Activated naive CD8-positive, alpha-beta T cell treated with anti-CD3 and anti-CD28 coated beads, Interleukin-2, amount 10 ng/mL, durations not matched to agents 7 days and 5 days (primary cell): ENCODE data around the gene MRPL46. TPM values are rescaled to one million over a fixed set of nuclear protein-coding genes. Genes with fewer than 3 reads are reported as not detected.

Experiments
- ATAC-seq: fragments of 150-1000 bp; cut with Tn5 transposase; one replicate; pipeline ENCODE4 v1.10.0; 2021; ENCODE audit warnings: low read depth, moderate library complexity
- POLR2A ChIA-PET: fragments of 350-600 bp; sonication (Branson Sonifier 250); formaldehyde crosslinking; loops from one replicate; lab custom pipeline; 2021; ENCODE audit warnings: antibody characterized with exemption; lab: Charles Lee
- DNase-seq: peaks from one replicate; pipeline ENCODE4 v3.0.0; 2021
- H3K27ac Mint-ChIP-seq: one replicate; pipeline ENCODE4 v1.8.0; 2022; ENCODE audit warnings: mild to moderate bottlenecking, mixed read lengths
- H3K27me3 Mint-ChIP-seq: one replicate; pipeline ENCODE4 v1.8.0; 2022; ENCODE audit warnings: mild to moderate bottlenecking, moderate library complexity, mixed read lengths
- H3K36me3 Mint-ChIP-seq: one replicate; pipeline ENCODE4 v1.8.0; 2021; ENCODE audit warnings: mild to moderate bottlenecking, mixed read lengths
- H3K4me1 Mint-ChIP-seq: one replicate; pipeline ENCODE4 v1.8.0; 2021; ENCODE audit warnings: mixed read lengths
- H3K4me3 Mint-ChIP-seq: one replicate; pipeline ENCODE4 v1.8.0; 2022; ENCODE audit warnings: mild to moderate bottlenecking, moderate library complexity, mixed read lengths
- H3K9me3 Mint-ChIP-seq: one replicate; pipeline ENCODE4 v1.8.0; 2021; ENCODE audit warnings: mixed read lengths
- total RNA-seq, 2 experiments: library from RNA; stranded (reverse); gene quantifications; one replicate each; pipeline ENCODE4 v1.2.3, GENCODE V29; 2021

The MRPL46 gene
- 10 to 100 TPM; 28.4 to 29.2 TPM for total RNA-seq

DNA sequence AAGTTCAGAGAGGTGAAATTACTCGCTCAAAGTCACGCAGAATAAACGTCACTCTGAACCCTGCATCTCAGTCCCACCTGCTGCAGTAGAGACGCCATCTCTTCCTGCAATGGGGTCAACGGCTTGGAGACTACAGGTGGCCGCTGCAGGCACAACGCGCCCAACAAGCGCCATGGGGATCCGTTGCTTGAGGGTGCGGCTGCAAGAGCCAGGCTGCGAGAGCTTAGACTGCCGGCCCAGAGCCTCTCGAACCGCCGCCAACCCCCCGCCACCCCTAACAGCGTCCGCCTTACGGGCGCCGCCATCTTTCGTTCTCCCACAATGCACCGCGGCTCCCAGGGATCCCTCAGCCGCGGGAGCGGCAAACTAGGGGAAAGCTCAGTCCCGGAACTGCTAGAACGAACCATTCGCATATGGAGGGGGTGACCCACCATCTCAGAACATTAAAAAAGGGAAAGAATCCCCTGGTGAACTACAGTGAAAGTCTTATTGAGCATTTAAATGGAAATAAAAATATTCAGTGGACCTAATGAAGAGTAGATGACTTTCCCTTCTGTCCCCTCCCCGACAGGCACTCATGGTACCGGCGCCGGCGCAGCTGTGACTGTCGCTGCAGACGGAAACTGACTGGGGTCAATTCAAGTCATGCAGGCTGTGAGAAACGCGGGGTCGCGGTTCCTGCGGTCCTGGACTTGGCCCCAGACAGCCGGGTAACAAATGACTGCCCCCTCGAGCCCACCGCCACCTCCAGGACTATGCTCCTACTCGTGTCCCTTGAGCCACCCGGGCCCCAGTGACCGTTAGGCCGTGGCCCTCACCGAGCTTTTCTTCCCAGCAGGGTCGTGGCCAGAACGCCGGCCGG lies at the start of gene MRPL46, which contains the start of gene MRPS11:
Gene MRPL46, minus strand, starts transcription at position 316 of the 862 bp plus-strand sequence. Its CDS starts 11 bp downstream, at position 305.
Gene MRPS11, plus strand, starts transcription at position 636 of the 862 bp plus-strand sequence. Its CDS starts 10 bp downstream, at position 646.
- DNase-seq = peak; percentile 91
- Mint-ChIP-seq H3K27ac (peak within 1 kb of the TSS; percentile 96), H3K4me3 (peak within 1 kb of the TSS; percentile 98), H3K4me1 (peaks cover 21% of the 10 kb centered on the region), H3K36me3 (peaks cover 5% of the 10 kb centered on the region), H3K27me3 (no peaks in the 10 kb centered on the region), H3K9me3 (no peaks in the 10 kb centered on the region)
- ATAC-seq = peak; percentile 91
- POLR2A ChIA-PET = interaction anchor here (0.6 to 1.5 kb wide), 11 partner anchors 11 to 428 kb away, joined by 3 to 8 read pairs (median 3); partner anchors contain the start of genes HAPLN3 and ISG20

GRCh38 chr15:88513195-88513594 lies 46.0 kb upstream of the MRPL46 start:
- Mint-ChIP-seq H3K4me3 (no peak overlapping the region), H3K4me1 (peaks cover 8% of the 10 kb centered on the region), H3K27me3 (no peaks in the 10 kb centered on the region), H3K36me3 (peaks cover 13% of the 10 kb centered on the region), H3K9me3 (no peaks in the 10 kb centered on the region), H3K27ac (no peak overlapping the region)
- DNase-seq = no peak
- POLR2A ChIA-PET = no interaction called here
- ATAC-seq = no peak

DNA sequence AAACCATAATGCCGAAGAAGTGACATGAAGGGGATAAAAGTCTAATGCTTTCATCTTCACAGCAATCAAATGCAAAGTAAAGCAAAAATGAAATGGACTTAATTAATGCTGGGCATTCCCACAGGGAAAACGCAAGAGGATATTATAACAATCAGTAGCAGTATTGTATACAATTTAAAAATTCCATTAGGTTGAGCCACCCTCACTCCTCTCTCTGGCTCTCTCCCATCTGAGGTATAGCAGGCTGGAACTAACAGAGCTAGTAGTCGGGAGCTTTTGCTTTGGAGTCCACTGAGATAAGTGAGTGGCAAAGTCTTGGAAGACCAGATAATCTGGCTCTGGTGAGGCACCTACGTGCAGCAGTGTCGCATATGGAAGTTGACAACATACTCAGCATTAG lies 45.4 kb upstream of the MRPL46 start:
- Mint-ChIP-seq H3K4me3 (no peak overlapping the region), H3K27ac (no peak overlapping the region), H3K9me3 (no peaks in the 10 kb centered on the region), H3K4me1 (peaks cover 8% of the 10 kb centered on the region), H3K27me3 (no peaks in the 10 kb centered on the region), H3K36me3 (peaks cover 13% of the 10 kb centered on the region)
- DNase-seq = no peak
- POLR2A ChIA-PET = no interaction called here
- no peak for ATAC-seq

DNA sequence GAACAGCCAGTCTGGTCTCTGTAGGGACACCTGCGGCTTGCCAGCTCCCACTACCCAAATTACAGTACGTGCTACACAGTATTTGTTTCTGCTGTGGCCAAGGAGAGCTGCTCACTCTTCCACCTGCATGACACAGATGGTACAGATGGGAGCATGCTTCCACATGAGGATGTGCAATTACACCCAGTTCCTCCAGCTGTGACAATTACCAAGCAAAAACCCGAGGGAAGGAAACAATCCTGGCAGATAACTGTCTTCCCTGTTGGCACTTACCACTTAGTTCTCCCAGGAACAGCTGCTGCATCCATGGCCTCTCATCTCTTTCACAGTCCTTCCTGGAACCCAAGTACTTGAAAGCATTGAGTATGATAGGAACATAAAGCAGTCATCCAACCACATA lies 44.9 kb upstream of the MRPL46 start:
- Mint-ChIP-seq H3K4me1 (peaks cover 8% of the 10 kb centered on the region), H3K27ac (no peak overlapping the region), H3K36me3 (peaks cover 15% of the 10 kb centered on the region), H3K9me3 (no peaks in the 10 kb centered on the region), H3K4me3 (no peak overlapping the region), H3K27me3 (no peaks in the 10 kb centered on the region)
- POLR2A ChIA-PET = no interaction called here
- DNase-seq = no peak
- ATAC-seq = no peak

DNA sequence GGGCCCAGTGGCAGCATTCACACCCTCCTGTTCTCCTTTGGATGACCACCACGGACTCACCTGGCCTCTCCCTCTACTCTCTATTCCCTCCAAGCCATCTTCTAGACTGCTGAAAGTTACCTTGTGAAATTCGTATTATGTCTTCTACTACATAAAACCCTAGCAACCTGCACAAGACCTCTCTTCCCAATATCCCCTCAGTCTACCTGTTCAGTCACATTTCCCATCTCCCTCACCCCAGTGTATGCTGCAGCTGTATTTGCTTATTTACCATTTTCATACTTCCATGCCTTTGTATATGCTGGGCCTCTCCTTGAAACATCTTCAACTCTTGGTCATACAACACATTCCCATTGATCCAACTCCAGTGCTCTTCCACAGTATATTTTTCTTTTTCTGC lies 44.0 kb upstream of the MRPL46 start:
- Mint-ChIP-seq H3K9me3 (no peaks in the 10 kb centered on the region), H3K27ac (no peak overlapping the region), H3K4me3 (no peak overlapping the region), H3K36me3 (peaks cover 15% of the 10 kb centered on the region), H3K4me1 (peaks cover 8% of the 10 kb centered on the region), H3K27me3 (no peaks in the 10 kb centered on the region)
- no peak for DNase-seq
- no peak for ATAC-seq
- POLR2A ChIA-PET = no interaction called here

DNA sequence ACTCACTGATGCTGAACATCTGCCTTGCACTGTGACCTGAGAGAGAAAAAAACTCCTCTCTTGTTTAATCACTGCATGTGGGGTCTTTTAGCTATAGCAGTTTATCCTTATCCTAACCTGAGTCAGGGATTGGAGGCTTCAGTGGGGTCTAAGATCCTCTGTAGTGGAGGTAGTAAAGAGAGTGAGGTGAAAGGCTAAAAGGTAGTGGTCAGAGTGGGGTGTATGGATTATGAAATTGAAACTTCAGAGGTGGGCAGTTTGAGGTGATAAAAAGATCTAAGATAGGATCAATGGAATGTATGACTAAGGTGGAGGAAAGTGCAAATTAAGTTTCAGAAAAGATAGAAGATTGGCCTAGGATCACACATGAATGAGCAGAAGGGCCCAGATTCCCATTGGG lies 42.8 kb upstream of the MRPL46 start:
- no peaks in the 10 kb centered on the region for H3K9me3 Mint-ChIP-seq
- ATAC-seq (no peak), DNase-seq (no peak)
- H3K27ac Mint-ChIP-seq = no peak overlapping the region
- peaks cover 15% of the 10 kb centered on the region for H3K36me3 Mint-ChIP-seq
- H3K27me3 Mint-ChIP-seq = no peaks in the 10 kb centered on the region
- no peak overlapping the region for H3K4me3 Mint-ChIP-seq
- POLR2A ChIA-PET = no interaction called here
- H3K4me1 Mint-ChIP-seq = peaks cover 8% of the 10 kb centered on the region

DNA sequence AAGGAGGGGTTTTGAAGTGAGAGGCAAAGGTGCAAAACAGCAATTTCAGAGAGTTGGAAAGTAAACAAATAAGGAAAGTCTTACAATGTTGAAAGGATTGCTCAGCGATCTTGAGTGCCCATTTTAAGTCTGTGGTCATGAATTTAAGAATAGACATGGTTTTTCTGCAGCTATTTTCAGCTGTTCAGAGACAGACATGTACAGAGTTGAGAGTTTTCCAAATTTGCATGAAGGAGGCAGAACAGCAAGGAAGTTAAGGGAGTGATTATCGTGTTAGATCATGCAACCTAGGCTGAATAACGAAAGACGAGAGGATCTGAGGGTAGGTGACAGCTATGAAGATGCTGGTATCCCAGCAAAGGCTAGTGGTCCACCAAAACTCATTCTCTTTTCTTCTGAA lies 42.1 kb upstream of the MRPL46 start:
- no peaks in the 10 kb centered on the region for H3K27me3 Mint-ChIP-seq
- POLR2A ChIA-PET = no interaction called here
- peaks cover 8% of the 10 kb centered on the region for H3K4me1 Mint-ChIP-seq
- H3K9me3 Mint-ChIP-seq = no peaks in the 10 kb centered on the region
- H3K36me3 Mint-ChIP-seq = peaks cover 15% of the 10 kb centered on the region
- no peak overlapping the region for H3K4me3 Mint-ChIP-seq
- ATAC-seq (no peak), DNase-seq (no peak)
- no peak overlapping the region for H3K27ac Mint-ChIP-seq

DNA sequence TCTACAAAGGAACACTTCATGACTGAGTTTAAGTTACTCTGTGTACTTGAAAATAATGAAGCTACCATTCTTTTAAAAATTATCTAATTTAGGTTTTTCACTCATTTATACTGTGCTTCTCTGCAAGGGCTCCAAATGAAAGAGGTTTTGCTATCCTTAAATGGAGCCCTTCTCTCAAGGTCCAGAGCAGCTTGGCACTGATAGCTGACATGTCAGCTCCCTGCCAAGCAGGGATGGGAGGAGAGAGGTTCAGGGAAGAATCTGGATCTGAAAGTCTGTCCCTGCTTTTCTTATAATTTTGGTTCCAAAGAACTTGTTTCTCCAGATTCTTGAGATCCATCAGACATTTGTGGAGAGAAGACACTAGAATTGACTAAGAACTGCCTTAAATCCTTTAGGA lies 39.4 kb upstream of the MRPL46 start:
- ATAC-seq (no peak), DNase-seq (no peak)
- Mint-ChIP-seq H3K4me1 (peaks cover 8% of the 10 kb centered on the region), H3K27me3 (no peaks in the 10 kb centered on the region), H3K9me3 (no peaks in the 10 kb centered on the region), H3K27ac (no peak overlapping the region), H3K36me3 (peaks cover 15% of the 10 kb centered on the region), H3K4me3 (no peak overlapping the region)
- POLR2A ChIA-PET = no interaction called here

DNA sequence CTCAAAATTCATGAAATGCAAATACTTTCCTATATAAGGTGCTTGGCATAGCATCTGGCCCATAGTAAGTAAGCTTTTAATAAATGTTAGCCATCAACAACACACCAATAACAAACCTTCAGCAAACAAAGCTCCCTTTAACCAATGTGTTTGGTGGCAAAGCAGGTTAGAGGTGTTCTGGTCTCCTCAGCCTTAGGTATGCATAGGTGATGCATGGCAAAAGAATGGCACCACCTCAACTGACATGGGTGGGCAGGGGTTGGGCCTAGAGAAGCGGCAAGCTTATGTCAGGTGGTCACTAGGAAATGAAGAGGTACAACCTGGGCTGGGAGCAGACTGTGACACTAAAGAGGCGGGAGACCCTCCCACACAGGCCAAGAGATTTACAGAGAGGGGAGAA lies 38.5 kb upstream of the MRPL46 start:
- Mint-ChIP-seq H3K27me3 (no peaks in the 10 kb centered on the region), H3K4me1 (peaks cover 4% of the 10 kb centered on the region), H3K36me3 (peaks cover 11% of the 10 kb centered on the region), H3K27ac (no peak overlapping the region), H3K4me3 (no peak overlapping the region), H3K9me3 (no peaks in the 10 kb centered on the region)
- ATAC-seq (no peak), DNase-seq (no peak)
- POLR2A ChIA-PET = no interaction called here

- Mint-ChIP-seq H3K4me1 (no peaks in the 10 kb centered on the region), H3K9me3 (no peaks in the 10 kb centered on the region), H3K27me3 (no peaks in the 10 kb centered on the region), H3K4me3 (no peak overlapping the region), H3K36me3 (peaks cover 5% of the 10 kb centered on the region), H3K27ac (no peak overlapping the region)
- no peak for DNase-seq
- no peak for ATAC-seq
- POLR2A ChIA-PET = no interaction called here
Observed at GRCh38 chr15:88504445-88504844, 37.3 kb upstream of the MRPL46 start.

DNA sequence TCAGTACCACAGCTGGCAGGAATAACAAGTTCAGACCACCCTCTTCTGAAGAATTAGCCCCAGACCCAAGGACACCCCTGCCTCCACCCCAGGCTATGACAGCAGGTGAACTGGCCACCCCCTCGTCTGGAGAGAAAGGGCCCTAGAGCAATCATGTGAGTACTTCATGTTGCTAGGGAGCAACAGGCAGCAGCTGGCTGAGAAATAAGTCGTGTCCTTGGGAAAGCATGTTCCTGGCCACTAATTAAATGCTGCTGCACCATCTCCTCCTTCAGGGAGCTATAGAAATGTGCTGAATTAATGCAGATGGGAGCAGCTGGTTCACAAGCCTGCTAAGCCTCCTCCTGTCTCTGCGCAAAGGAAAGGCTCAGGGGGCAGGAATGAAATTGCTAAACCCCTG lies 31.8 kb upstream of the MRPL46 start:
- DNase-seq (no peak), ATAC-seq (no peak)
- no peak overlapping the region for H3K27ac Mint-ChIP-seq
- no peaks in the 10 kb centered on the region for H3K36me3 Mint-ChIP-seq
- POLR2A ChIA-PET = no interaction called here
- H3K27me3 Mint-ChIP-seq = no peaks in the 10 kb centered on the region
- no peaks in the 10 kb centered on the region for H3K9me3 Mint-ChIP-seq
- no peak overlapping the region for H3K4me3 Mint-ChIP-seq
- no peaks in the 10 kb centered on the region for H3K4me1 Mint-ChIP-seq

DNA sequence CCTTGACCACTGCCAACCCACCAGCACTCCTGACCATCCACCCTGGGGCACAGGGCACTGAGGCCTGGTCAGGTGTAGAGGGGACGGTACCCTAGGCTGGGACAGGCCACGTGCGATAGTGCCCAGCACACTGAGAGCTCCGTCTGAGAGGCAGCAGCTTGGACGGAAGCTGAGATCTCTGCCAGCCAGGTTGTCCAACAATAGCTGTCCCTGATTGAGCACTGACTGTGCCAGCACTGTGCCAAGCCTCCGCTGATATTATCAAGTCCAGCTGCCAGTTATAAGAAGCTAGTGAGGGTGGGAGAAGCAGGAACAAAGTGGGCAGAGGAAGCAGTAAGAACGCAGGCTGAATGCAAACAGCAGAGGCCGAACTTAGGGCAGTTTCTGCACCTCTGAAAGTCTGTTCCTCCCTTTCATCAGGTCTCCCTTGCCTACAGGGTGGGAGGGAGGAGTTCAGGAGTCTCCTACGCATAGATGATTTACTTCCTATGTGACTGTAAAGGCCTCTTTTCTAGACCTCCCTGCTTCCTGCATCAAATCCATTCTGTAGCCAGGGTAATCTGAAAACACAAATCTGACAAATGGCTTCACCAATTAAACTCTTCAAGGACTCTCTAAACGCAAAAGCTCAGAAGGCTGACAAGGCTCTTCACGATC lies 30.0 kb upstream of the MRPL46 start:
- ATAC-seq (no peak), DNase-seq (no peak)
- no peaks in the 10 kb centered on the region for H3K4me1 Mint-ChIP-seq
- no peaks in the 10 kb centered on the region for H3K27me3 Mint-ChIP-seq
- POLR2A ChIA-PET = interaction anchor here (0.5 kb wide), 1 partner anchor 98 kb away, joined by 6 read pairs; no protein-coding TSS in a partner anchor
- no peak overlapping the region for H3K4me3 Mint-ChIP-seq
- no peaks in the 10 kb centered on the region for H3K9me3 Mint-ChIP-seq
- no peaks in the 10 kb centered on the region for H3K36me3 Mint-ChIP-seq
- H3K27ac Mint-ChIP-seq = no peak overlapping the region

- no peak overlapping the region for H3K4me3 Mint-ChIP-seq
- no peaks in the 10 kb centered on the region for H3K4me1 Mint-ChIP-seq
- DNase-seq (no peak), ATAC-seq (no peak)
- H3K9me3 Mint-ChIP-seq = no peaks in the 10 kb centered on the region
- H3K27ac Mint-ChIP-seq = no peak overlapping the region
- H3K36me3 Mint-ChIP-seq = no peaks in the 10 kb centered on the region
- no peaks in the 10 kb centered on the region for H3K27me3 Mint-ChIP-seq
- POLR2A ChIA-PET = no interaction called here
Observed at GRCh38 chr15:88493844-88494243, 26.7 kb upstream of the MRPL46 start.

DNA sequence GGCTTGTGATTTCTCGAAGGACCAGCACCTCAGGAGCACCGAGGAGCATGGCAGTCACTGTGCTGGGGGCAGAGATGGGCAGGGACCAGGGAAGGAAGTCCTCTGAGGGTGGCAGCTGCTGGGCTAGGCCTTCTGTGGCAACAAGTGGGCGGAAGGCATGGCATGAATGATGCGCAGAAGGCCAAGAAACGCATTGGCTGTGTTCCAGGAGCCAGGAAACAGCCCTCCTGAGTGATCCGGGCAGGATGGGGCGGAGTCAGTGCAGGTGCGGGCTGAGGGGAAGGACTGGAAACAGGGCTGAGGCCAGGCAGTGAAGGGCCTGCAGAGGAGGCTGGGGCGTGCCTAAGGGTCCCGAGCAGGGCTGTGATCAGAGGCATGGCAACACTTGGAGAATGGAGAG lies 24.0 kb upstream of the MRPL46 start:
- Mint-ChIP-seq H3K9me3 (no peaks in the 10 kb centered on the region), H3K4me1 (no peaks in the 10 kb centered on the region), H3K4me3 (no peak overlapping the region), H3K36me3 (no peaks in the 10 kb centered on the region), H3K27ac (no peak overlapping the region), H3K27me3 (no peaks in the 10 kb centered on the region)
- DNase-seq = no peak
- POLR2A ChIA-PET = no interaction called here
- ATAC-seq = no peak
